ENCODE results near the gene ICAM4. TPM values are rescaled to one million over a fixed set of nuclear protein-coding genes. Genes with fewer than 3 reads are reported as not detected.

ICAM4 gene
- total RNA-seq, 2 experiments from 2014 or later, result 1.5 to 2.0 TPM

DNA sequence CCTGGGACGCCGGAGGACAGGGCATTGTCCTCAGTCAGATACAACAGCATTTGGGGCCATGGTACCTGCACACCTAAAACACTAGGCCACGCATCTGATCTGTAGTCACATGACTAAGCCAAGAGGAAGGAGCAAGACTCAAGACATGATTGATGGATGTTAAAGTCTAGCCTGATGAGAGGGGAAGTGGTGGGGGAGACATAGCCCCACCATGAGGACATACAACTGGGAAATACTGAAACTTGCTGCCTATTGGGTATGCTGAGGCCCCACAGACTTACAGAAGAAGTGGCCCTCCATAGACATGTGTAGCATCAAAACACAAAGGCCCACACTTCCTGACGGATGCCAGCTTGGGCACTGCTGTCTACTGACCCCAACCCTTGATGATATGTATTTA is 1.4 kb upstream of the ICAM4 start:
- CTCF ChIA-PET, result interaction anchor here (0.6 to 3.1 kb wide), 4 partner anchors 15 to 105 kb away, joined by 3 to 28 read pairs (median 4); partner anchors contain the start of gene ICAM1
- Mint-ChIP-seq H3K27ac (no peak overlapping the region), H3K36me3 (ENCODE audit: low read depth) (peaks cover 43% of the 10 kb centered on the region), H3K9me3 (no peaks in the 10 kb centered on the region), H3K4me1 (peaks cover 58% of the 10 kb centered on the region), H3K27me3 (peaks cover 29% of the 10 kb centered on the region), H3K4me3 (no peak overlapping the region)
- POLR2A ChIA-PET, result interaction anchor here (0.7 to 8.9 kb wide), 4 partner anchors 10 to 95 kb away, joined by 3 to 105 read pairs (median 10); partner anchors contain the start of genes ICAM1, RAVER1 and TYK2
- DNase-seq, result no peak

DNA sequence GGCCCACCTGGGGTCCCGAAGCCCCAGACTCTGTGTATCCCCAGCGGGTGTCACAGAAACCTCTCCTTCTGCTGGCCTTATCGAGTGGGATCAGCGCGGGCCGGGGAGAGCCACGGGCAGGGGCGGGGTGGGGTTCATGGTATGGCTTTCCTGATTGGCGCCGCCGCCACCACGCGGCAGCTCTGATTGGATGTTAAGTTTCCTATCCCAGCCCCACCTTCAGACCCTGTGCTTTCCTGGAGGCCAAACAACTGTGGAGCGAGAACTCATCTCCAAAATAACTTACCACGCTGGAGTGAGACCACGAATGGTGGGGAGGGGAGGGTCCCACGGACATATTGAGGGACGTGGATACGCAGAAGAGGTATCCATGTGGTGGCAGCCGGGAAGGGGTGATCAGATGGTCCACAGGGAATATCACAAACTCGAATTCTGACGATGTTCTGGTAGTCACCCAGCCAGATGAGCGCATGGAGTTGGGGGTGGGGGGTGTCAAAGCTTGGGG is 2.0 kb downstream of the ICAM4 start:
- POLR2A ChIA-PET, result interaction anchor here (1.0 to 8.9 kb wide), 6 partner anchors 8 to 114 kb away, joined by 3 to 105 read pairs (median 7); partner anchors contain the start of genes ICAM1 and TYK2
- no peaks in the 10 kb centered on the region for H3K9me3 Mint-ChIP-seq
- CTCF ChIA-PET, result interaction anchor here (0.5 to 3.1 kb wide), 8 partner anchors 15 to 238 kb away, joined by 3 to 23 read pairs (median 5); partner anchors contain the start of genes ICAM1 and TYK2

GRCh38 chr19:10289167-10289835 is 2.5 kb downstream of the ICAM4 start:
- H3K4me1 Mint-ChIP-seq, result peaks cover 84% of the 10 kb centered on the region
- H3K27ac Mint-ChIP-seq, result peak overlapping the region; percentile 33
- H3K4me3 Mint-ChIP-seq, result peak overlapping the region; percentile 58
- H3K27me3 Mint-ChIP-seq, result peaks cover 66% of the 10 kb centered on the region
- ChIA-PET CTCF (interaction anchor here (0.5 to 3.1 kb wide), 9 partner anchors 9 to 239 kb away, joined by 3 to 23 read pairs (median 4); partner anchors contain the start of genes ICAM1 and TYK2), POLR2A (interaction anchor here (1.0 to 8.9 kb wide), 5 partner anchors 9 to 113 kb away, joined by 3 to 105 read pairs (median 5); partner anchors contain the start of genes ICAM1 and TYK2)
- H3K9me3 Mint-ChIP-seq, result no peaks in the 10 kb centered on the region
- peaks cover 33% of the 10 kb centered on the region for H3K36me3 Mint-ChIP-seq (ENCODE audit: low read depth)
- DNase-seq, result peak; percentile 69

More for the DNA sequence above, 2.0 kb downstream of the ICAM4 start:
- Mint-ChIP-seq H3K4me3 (peak overlapping the region; percentile 58), H3K27me3 (peaks cover 60% of the 10 kb centered on the region), H3K4me1 (peaks cover 82% of the 10 kb centered on the region), H3K36me3 (ENCODE audit: low read depth) (peaks cover 39% of the 10 kb centered on the region), H3K27ac (peak overlapping the region; percentile 33)
- peak; percentile 50 for DNase-seq

- peaks cover 86% of the 10 kb centered on the region for H3K4me1 Mint-ChIP-seq
- H3K27me3 Mint-ChIP-seq, result peaks cover 72% of the 10 kb centered on the region
- H3K4me3 Mint-ChIP-seq, result peak within 1 kb of the TSS; percentile 65
- ChIA-PET POLR2A (interaction anchor here (1.0 to 8.9 kb wide), 4 partner anchors 10 to 91 kb away, joined by 3 to 105 read pairs (median 7); partner anchors contain the start of genes ICAM1 and TYK2), CTCF (interaction anchor here (0.9 to 3.1 kb wide), 7 partner anchors 10 to 99 kb away, joined by 3 to 23 read pairs (median 4); partner anchors contain the start of genes ICAM1 and TYK2)
- peak within 1 kb of the TSS; percentile 56 for H3K27ac Mint-ChIP-seq
- H3K9me3 Mint-ChIP-seq, result no peaks in the 10 kb centered on the region
- DNase-seq, result peak; percentile 26
- H3K36me3 Mint-ChIP-seq (ENCODE audit: low read depth), result peaks cover 27% of the 10 kb centered on the region
Measured at GRCh38 chr19:10289836-10290356, 3.1 kb downstream of the ICAM4 start, which contains the start of gene ICAM5. TSS of gene ICAM5 (plus strand) at chr19:10289952. CDS start at chr19:10290044, 92 bp downstream.

DNA sequence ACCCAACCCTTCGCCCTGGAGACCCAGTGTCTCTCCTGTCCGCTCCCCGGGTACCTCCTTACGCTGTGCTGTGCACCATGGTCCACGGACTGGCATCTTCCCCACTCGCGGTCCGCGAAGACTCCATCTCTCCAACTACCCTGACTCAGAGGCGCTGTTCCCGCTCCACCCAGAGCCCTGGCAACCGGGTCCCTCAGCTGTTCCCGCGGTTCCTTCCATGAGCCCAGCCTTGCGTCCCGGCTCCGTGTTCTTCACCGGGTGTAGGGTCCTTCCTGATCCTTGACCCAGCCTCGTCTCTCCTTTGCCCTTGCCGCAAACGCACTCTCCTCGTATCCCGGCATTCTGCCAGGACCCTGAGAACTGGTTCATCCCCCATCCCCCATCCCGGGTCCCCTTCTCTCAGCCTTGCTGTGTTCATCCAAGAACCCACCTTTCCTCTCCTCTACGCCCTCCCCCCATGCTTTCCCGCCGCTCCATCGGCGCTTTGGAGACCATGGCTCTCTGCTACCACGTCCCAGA is 3.7 kb downstream of the ICAM4 start:
- ChIA-PET CTCF (interaction anchor here (0.9 to 3.1 kb wide), 5 partner anchors 10 to 99 kb away, joined by 4 to 23 read pairs (median 10); partner anchors contain the start of gene ICAM1), POLR2A (interaction anchor here (2.3 to 8.9 kb wide), 2 partner anchors 20 to 90 kb away, joined by 9 to 105 read pairs; partner anchors contain the start of genes ICAM1 and TYK2)
- Mint-ChIP-seq H3K27me3 (peaks cover 76% of the 10 kb centered on the region), H3K36me3 (ENCODE audit: low read depth) (peaks cover 22% of the 10 kb centered on the region), H3K27ac (peak overlapping the region; percentile 56), H3K4me1 (peaks cover 86% of the 10 kb centered on the region), H3K4me3 (peak overlapping the region; percentile 65), H3K9me3 (no peaks in the 10 kb centered on the region)
- DNase-seq, result no peak

DNA sequence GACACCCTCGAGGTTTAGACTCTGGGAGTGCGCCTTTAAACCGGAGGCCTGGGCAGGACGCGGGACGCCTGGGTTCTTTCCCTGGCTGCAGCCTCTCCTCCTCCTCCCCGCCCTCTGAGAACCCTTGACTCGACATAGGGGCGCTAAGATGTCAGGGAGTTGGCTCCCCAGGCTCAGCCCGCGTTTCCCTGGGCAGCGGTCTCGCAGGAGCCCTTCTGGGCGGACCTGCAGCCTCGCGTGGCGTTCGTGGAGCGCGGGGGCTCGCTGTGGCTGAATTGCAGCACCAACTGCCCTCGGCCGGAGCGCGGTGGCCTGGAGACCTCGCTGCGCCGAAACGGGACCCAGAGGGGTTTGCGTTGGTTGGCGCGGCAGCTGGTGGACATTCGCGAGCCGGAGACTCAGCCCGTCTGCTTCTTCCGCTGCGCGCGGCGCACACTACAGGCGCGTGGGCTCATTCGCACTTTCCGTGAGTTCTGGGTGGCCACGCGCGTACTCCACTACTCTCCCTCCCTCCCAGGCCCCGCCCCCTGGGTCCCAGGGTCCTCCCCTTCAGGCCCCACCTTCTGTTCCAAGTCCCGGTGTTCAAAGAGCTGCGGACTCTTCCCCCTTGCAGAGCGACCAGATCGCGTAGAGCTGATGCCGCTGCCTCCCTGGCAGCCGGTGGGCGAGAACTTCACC is 4.3 kb downstream of the ICAM4 start:
- peak overlapping the region; percentile 31 for H3K27ac Mint-ChIP-seq
- POLR2A ChIA-PET, result interaction anchor here (0.8 to 8.9 kb wide), 3 partner anchors 20 to 90 kb away, joined by 3 to 105 read pairs (median 6); partner anchors contain the start of genes ICAM1, RAVER1 and TYK2
- CTCF ChIA-PET, result interaction anchor here (0.6 to 2.4 kb wide), 6 partner anchors 20 to 359 kb away, joined by 3 to 8 read pairs (median 4); partner anchors contain the start of gene ICAM1
- peaks cover 82% of the 10 kb centered on the region for H3K27me3 Mint-ChIP-seq
- H3K9me3 Mint-ChIP-seq, result no peaks in the 10 kb centered on the region
- H3K36me3 Mint-ChIP-seq (ENCODE audit: low read depth), result peaks cover 16% of the 10 kb centered on the region
- peak; percentile 60 for DNase-seq
- H3K4me1 Mint-ChIP-seq, result peaks cover 86% of the 10 kb centered on the region
- H3K4me3 Mint-ChIP-seq, result peak overlapping the region; percentile 65

DNA sequence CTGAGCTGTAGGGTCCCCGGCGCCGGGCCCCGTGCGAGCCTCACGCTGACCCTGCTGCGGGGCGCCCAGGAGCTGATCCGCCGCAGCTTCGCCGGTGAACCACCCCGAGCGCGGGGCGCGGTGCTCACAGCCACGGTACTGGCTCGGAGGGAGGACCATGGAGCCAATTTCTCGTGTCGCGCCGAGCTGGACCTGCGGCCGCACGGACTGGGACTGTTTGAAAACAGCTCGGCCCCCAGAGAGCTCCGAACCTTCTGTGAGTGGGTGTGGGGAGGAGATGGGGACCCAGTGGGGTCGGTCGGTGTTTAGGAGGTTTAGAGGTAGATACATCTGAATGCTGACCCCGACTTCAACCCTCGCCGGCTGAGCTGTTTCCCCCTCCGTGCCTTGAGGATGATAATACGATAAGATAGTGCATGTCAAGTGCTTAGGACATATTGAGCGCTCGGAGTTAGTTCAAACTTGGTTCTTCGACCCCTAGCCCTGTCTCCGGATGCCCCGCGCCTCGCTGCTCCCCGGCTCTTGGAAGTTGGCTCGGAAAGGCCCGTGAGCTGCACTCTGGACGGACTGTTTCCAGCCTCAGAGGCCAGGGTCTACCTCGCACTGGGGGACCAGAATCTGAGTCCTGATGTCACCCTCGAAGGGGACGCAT is 4.9 kb downstream of the ICAM4 start:
- Mint-ChIP-seq H3K9me3 (no peaks in the 10 kb centered on the region), H3K4me1 (peaks cover 79% of the 10 kb centered on the region), H3K27me3 (peaks cover 83% of the 10 kb centered on the region), H3K27ac (peak overlapping the region; percentile 56), H3K4me3 (peak overlapping the region; percentile 65), H3K36me3 (ENCODE audit: low read depth) (peaks cover 9% of the 10 kb centered on the region)
- DNase-seq, result no peak
- ChIA-PET CTCF (interaction anchor here (0.6 to 2.4 kb wide), 6 partner anchors 21 to 360 kb away, joined by 3 to 8 read pairs (median 4); partner anchors contain the start of gene ICAM1), POLR2A (interaction anchor here (0.8 to 8.9 kb wide), 5 partner anchors 9 to 89 kb away, joined by 3 to 105 read pairs (median 4); partner anchors contain the start of genes ICAM1, RAVER1 and TYK2)

DNA sequence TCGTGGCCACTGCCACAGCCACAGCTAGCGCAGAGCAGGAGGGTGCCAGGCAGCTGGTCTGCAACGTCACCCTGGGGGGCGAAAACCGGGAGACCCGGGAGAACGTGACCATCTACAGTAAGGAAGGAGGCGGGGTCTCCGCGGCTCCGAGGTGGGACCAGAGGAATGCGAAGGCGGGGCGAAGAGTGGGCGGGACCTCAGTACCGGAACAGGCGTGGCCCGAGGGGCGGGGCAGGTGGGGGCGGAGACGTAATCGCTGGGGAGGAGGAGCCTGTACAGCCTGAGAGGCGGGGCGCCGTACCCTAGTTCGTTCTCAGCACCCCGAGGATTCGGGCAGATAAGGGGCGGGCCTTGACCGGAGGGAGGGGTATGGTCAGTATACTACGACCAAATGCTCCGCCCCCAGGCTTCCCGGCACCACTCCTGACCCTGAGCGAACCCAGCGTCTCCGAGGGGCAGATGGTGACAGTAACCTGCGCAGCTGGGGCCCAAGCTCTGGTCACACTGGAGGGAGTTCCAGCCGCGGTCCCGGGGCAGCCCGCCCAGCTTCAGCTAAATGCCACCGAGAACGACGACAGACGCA is 5.5 kb downstream of the ICAM4 start:
- H3K9me3 Mint-ChIP-seq, result no peaks in the 10 kb centered on the region
- CTCF ChIA-PET, result interaction anchor here (1.3 to 2.4 kb wide), 3 partner anchors 23 to 124 kb away, joined by 3 to 8 read pairs (median 4); no protein-coding TSS in a partner anchor
- DNase-seq, result peak; percentile 80
- H3K4me3 Mint-ChIP-seq, result peak overlapping the region; percentile 65
- POLR2A ChIA-PET, result interaction anchor here (0.8 to 8.9 kb wide), 4 partner anchors 10 to 89 kb away, joined by 3 to 105 read pairs (median 5); partner anchors contain the start of genes ICAM1, RAVER1 and TYK2
- H3K27me3 Mint-ChIP-seq, result peaks cover 82% of the 10 kb centered on the region
- H3K36me3 Mint-ChIP-seq (ENCODE audit: low read depth), result peaks cover 9% of the 10 kb centered on the region
- peaks cover 73% of the 10 kb centered on the region for H3K4me1 Mint-ChIP-seq
- H3K27ac Mint-ChIP-seq, result peak overlapping the region; percentile 56

GRCh38 chr19:10292789-10293636 is 6.3 kb downstream of the ICAM4 start:
- peak overlapping the region; percentile 65 for H3K4me3 Mint-ChIP-seq
- no peaks in the 10 kb centered on the region for H3K9me3 Mint-ChIP-seq
- H3K36me3 Mint-ChIP-seq (ENCODE audit: low read depth), result peaks cover 9% of the 10 kb centered on the region
- no peak for DNase-seq
- CTCF ChIA-PET, result interaction anchor here (1.4 to 2.4 kb wide), 2 partner anchors 24 to 34 kb away, joined by 4 to 8 read pairs; no protein-coding TSS in a partner anchor
- peaks cover 74% of the 10 kb centered on the region for H3K27me3 Mint-ChIP-seq
- POLR2A ChIA-PET, result interaction anchor here (1.2 to 8.9 kb wide), 2 partner anchors 22 to 88 kb away, joined by 4 to 105 read pairs; partner anchors contain the start of genes ICAM1 and TYK2
- peaks cover 66% of the 10 kb centered on the region for H3K4me1 Mint-ChIP-seq
- peak overlapping the region; percentile 23 for H3K27ac Mint-ChIP-seq

GRCh38 chr19:10293637-10294367 is 7.0 kb downstream of the ICAM4 start:
- H3K27me3 Mint-ChIP-seq, result peaks cover 70% of the 10 kb centered on the region
- no peak for DNase-seq
- ChIA-PET CTCF (no interaction called here), POLR2A (no interaction called here)
- no peaks in the 10 kb centered on the region for H3K9me3 Mint-ChIP-seq
- H3K36me3 Mint-ChIP-seq (ENCODE audit: low read depth), result peaks cover 9% of the 10 kb centered on the region
- no peak overlapping the region for H3K27ac Mint-ChIP-seq
- peaks cover 59% of the 10 kb centered on the region for H3K4me1 Mint-ChIP-seq
- no peak overlapping the region for H3K4me3 Mint-ChIP-seq

Measured in activated CD4-positive, alpha-beta memory T cell treated with anti-CD3 and anti-CD28 coated beads, Interleukin-2, amount 10 ng/mL, durations not matched to agents 7 days and 5 days (primary cell).